Endodermal cell (in vitro differentiated cells): ENCODE data around the gene SLC5A10. TPM values are rescaled to one million over a fixed set of nuclear protein-coding genes. Genes with fewer than 3 reads are reported as not detected.
A peak's percentile ranks its signal among the peaks of the same experiment; 100 is the strongest.

Experiments used
- DNase-seq: peaks from one replicate; pipeline ENCODE4 v3.0.0-alpha.2; 2017
- H3K27ac ChIP-seq: 2 replicates; pipeline ENCODE4 v1.5.1; 2013; ENCODE audit warnings: mild to moderate bottlenecking, low read depth, low read length, moderate library complexity
- H3K27me3 ChIP-seq: 2 replicates; pipeline ENCODE4 v1.6.1; 2013; ENCODE audit warnings: mild to moderate bottlenecking, low read length, moderate library complexity; ENCODE audit not compliant: insufficient read depth, control insufficient read depth, poor library complexity, severe bottlenecking
- H3K36me3 ChIP-seq: 2 replicates; pipeline ENCODE4 v1.7.0; 2013; ENCODE audit warnings: mild to moderate bottlenecking, low read length, moderate library complexity; ENCODE audit not compliant: control insufficient read depth, insufficient read depth
- H3K4me1 ChIP-seq: one replicate; pipeline ENCODE4 v1.7.0; 2013; ENCODE audit warnings: low read length; ENCODE audit not compliant: control insufficient read depth, insufficient read depth
- H3K4me3 ChIP-seq: 2 replicates; pipeline ENCODE4 v1.5.1; 2013; ENCODE audit warnings: mild to moderate bottlenecking, low read length, moderate library complexity
- H3K9ac ChIP-seq: 2 replicates; pipeline ENCODE4 v1.6.1; 2013; ENCODE audit warnings: mild to moderate bottlenecking, low read length, moderate library complexity; ENCODE audit not compliant: poor library complexity, severe bottlenecking; ENCODE audit errors: extremely low read depth
- H3K9me3 ChIP-seq: 2 replicates; pipeline ENCODE4 v1.6.1; 2013; ENCODE audit warnings: mild to moderate bottlenecking, low read length, moderate library complexity; ENCODE audit not compliant: control insufficient read depth
- H3K27ac Mint-ChIP-seq: 2 replicates; pipeline ENCODE4 v1.8.0; 2020; ENCODE audit warnings: mixed read lengths
- H3K27me3 Mint-ChIP-seq: 2 replicates; pipeline ENCODE4 v1.8.0; 2021; ENCODE audit warnings: mild to moderate bottlenecking, mixed read lengths; ENCODE audit not compliant: insufficient read depth
- H3K36me3 Mint-ChIP-seq: 2 replicates; pipeline ENCODE4 v1.8.0; 2020; ENCODE audit warnings: low read depth, mixed read lengths
- H3K4me1 Mint-ChIP-seq: 2 replicates; pipeline ENCODE4 v1.8.0; 2020; ENCODE audit warnings: mixed read lengths
- H3K4me3 Mint-ChIP-seq: 2 replicates; pipeline ENCODE4 v1.8.0; 2020; ENCODE audit warnings: mild to moderate bottlenecking, moderate library complexity, mixed read lengths
- H3K9me3 Mint-ChIP-seq: 2 replicates; pipeline ENCODE4 v1.8.0; 2020; ENCODE audit warnings: mild to moderate bottlenecking, mixed read lengths
- WGBS, 2 experiments: methylation state at CpG; one replicate each; pipeline versions ENCODE4 v1.1.5 to v1.1.7; 2013; ENCODE audit warnings: missing lambda C conversion rate in 2 of 2, mixed read lengths in 1 of 2; ENCODE audit not compliant: insufficient coverage in 1 of 2, insufficient read length in 1 of 2; 5-methylcytosine and 5-hydroxymethylcytosine counted together
- total RNA-seq, 2 donors: library from RNA; stranded (reverse); fragmentation: NEBNext Ultra II Directional in 1 of 2; extraction: Animal tissue kit (Norgen Biotek cat#: 25700) in 1 of 2; gene quantifications; 2 replicates in 1 of 2; 3 replicates in 1 of 2; pipeline ENCODE4 v1.2.1, GENCODE V29; 2021
- TF ChIP-seq, protein P1 (sequence below): fragments of 200-600 bp; sonication (generic); conservative IDR thresholded peaks from 2 replicates; pipeline ENCODE4 v1.5.0; 2021; ENCODE audit warnings: antibody characterized with exemption, mild to moderate bottlenecking

Gene SLC5A10
- total RNA-seq, 2 donors from 2014 or later, result 0.11 to 0.29 TPM

DNA sequence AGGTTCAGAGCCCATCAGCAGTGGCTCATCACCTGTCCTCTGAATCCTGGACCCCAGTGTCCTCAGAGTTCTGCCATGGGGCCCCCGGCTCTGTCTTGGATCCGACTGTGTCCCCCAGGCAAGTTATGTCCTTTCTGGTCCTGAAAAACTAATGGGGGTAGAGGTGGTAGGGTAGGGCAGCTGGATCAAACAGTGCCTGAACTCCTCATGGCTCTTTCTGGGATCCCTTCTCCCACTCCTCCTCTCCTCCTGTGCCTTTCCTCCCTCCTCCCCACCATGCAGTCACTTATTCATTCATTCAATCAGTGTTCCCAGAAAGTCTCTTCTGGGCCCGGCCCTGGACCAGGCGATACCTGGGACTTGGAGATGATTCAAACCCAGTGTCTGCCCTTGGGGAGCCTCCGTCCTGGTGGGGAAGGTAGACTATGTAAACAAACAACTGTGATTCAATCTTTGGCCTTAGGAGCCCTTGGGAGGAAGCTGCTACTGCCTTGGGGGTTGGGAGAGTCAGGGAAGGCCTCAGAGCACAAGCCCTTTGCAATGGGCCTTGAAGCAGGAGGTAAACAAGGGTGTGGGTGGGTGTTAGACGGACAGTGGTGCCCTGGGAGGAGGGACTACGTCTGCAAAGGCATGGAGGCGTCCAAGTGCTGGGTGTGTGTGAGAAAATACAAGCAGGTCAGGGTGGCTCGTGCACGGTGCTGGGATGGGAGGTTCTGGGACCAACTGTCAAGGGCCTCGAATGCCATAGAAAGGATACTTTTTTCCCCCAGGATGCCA is 59.0 kb downstream of the SLC5A10 start:
- DNase-seq, result no peak
- TF ChIP-seq, protein P1, sequence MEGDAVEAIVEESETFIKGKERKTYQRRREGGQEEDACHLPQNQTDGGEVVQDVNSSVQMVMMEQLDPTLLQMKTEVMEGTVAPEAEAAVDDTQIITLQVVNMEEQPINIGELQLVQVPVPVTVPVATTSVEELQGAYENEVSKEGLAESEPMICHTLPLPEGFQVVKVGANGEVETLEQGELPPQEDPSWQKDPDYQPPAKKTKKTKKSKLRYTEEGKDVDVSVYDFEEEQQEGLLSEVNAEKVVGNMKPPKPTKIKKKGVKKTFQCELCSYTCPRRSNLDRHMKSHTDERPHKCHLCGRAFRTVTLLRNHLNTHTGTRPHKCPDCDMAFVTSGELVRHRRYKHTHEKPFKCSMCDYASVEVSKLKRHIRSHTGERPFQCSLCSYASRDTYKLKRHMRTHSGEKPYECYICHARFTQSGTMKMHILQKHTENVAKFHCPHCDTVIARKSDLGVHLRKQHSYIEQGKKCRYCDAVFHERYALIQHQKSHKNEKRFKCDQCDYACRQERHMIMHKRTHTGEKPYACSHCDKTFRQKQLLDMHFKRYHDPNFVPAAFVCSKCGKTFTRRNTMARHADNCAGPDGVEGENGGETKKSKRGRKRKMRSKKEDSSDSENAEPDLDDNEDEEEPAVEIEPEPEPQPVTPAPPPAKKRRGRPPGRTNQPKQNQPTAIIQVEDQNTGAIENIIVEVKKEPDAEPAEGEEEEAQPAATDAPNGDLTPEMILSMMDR, result no peak
- no peaks in the 10 kb centered on the region for H3K27me3 ChIP-seq
- peaks cover 10% of the 10 kb centered on the region for H3K9me3 Mint-ChIP-seq
- H3K4me1 Mint-ChIP-seq, result peaks cover 19% of the 10 kb centered on the region
- H3K27me3 Mint-ChIP-seq, result no peaks in the 10 kb centered on the region
- no peak overlapping the region for H3K27ac ChIP-seq
- 61 to 67% methylated on average over 8 to 11 of the region's 11 CpGs for WGBS, 2 experiments
- H3K4me3 ChIP-seq, result no peak overlapping the region
- no peak overlapping the region for H3K9ac ChIP-seq
- no peaks in the 10 kb centered on the region for H3K4me1 ChIP-seq
- H3K27ac Mint-ChIP-seq, result peak overlapping the region; percentile 84
- H3K9me3 ChIP-seq, result peaks cover 7% of the 10 kb centered on the region
- no peaks in the 10 kb centered on the region for H3K36me3 Mint-ChIP-seq
- no peak overlapping the region for H3K4me3 Mint-ChIP-seq
- H3K36me3 ChIP-seq, result no peaks in the 10 kb centered on the region

DNA sequence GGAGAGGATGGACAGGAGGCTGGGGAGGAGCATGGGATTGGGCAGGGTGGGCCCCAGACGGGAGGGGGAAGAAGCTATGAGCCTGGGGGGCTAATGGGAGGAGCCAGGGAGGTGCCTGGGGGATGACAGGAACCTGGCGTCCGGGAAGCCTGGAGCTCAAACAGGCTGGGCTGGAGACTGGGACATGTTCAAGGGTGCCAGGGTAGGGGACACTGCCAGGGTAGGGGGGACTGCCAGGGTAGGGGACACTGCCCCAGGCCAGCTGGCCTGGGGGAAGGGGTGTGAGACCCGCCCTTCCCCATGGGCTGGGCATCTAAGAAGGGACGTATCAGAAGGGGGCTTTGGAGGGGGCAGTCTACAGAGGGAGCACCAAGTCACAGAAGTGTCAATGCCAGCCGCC is 59.6 kb downstream of the SLC5A10 start:
- DNase-seq, result no peak
- TF ChIP-seq, protein P1, result no peak
- Mint-ChIP-seq H3K27me3 (no peaks in the 10 kb centered on the region), H3K27ac (peak overlapping the region; percentile 84), H3K4me1 (peaks cover 19% of the 10 kb centered on the region), H3K9me3 (peaks cover 7% of the 10 kb centered on the region), H3K4me3 (no peak overlapping the region), H3K36me3 (no peaks in the 10 kb centered on the region)
- 84 to 88% methylated on average over 4 to 6 of the region's 6 CpGs for WGBS, 2 experiments
- no peak overlapping the region for H3K9ac ChIP-seq
- no peak overlapping the region for H3K4me3 ChIP-seq
- peaks cover 5% of the 10 kb centered on the region for H3K9me3 ChIP-seq
- H3K4me1 ChIP-seq, result no peaks in the 10 kb centered on the region
- no peak overlapping the region for H3K27ac ChIP-seq
- no peaks in the 10 kb centered on the region for H3K36me3 ChIP-seq
- H3K27me3 ChIP-seq, result no peaks in the 10 kb centered on the region

DNA sequence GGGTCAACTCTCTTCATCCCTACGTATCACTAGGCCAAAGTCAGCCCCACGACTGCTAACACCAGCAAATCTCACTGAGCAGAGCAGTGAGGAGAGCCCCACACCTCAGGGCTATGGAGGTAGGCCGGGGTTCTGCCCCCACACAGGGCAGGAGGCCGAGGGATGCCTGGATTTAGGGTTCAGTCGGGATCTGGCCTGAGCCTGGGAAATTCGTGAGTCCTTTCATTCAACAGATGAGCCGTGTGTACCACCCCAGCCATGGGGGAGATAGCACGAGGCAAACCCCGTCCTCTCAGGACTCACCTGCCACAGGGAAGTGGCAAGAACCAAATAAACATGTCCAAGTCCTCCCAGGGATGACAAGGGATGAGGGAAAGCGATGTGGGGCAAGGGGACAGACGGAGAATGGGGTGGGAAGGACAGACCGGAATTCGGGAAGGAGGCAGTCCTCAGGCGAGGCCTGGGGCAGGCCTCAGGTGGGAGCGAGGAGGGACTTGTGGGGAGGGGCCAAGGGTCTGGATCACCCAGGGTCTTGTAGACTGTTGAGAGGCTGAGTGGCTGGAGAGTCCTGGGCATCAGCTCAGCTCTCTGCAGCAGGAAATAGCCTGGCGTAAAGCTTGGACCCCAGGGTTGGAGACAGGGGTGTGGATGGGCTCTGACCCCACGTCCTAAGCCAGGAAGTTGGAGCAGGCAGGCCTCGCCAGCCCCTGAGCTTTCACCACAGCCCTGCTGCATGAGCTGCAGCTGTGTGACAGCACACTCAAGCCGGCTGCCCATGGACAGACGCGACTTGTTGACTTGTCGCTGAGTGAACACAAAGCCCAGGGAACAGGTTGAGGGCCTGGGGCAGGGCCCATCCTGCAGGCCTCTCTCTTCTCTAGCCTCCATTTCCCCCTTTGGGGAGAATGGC is 60.5 kb downstream of the SLC5A10 start:
- H3K27ac Mint-ChIP-seq, result peak overlapping the region; percentile 37

More for the DNA sequence above, 60.5 kb downstream of the SLC5A10 start:
- H3K27ac ChIP-seq, result no peak overlapping the region
- no peaks in the 10 kb centered on the region for H3K9me3 ChIP-seq
- H3K4me1 ChIP-seq, result no peaks in the 10 kb centered on the region
- no peak overlapping the region for H3K4me3 ChIP-seq
- no peaks in the 10 kb centered on the region for H3K9me3 Mint-ChIP-seq
- H3K36me3 Mint-ChIP-seq, result no peaks in the 10 kb centered on the region
- DNase-seq, result no peak
- TF ChIP-seq, protein P1, result no peak
- no peaks in the 10 kb centered on the region for H3K27me3 Mint-ChIP-seq
- H3K9ac ChIP-seq, result no peak overlapping the region
- no peak overlapping the region for H3K4me3 Mint-ChIP-seq
- WGBS, 2 experiments, result 92% methylated on average over 13 to 22 of the region's 22 CpGs
- H3K27me3 ChIP-seq, result no peaks in the 10 kb centered on the region
- H3K36me3 ChIP-seq, result no peaks in the 10 kb centered on the region
- H3K4me1 Mint-ChIP-seq, result peaks cover 19% of the 10 kb centered on the region
